Measurements from ENCODE around the gene RIF1.

- TF ChIP-seq CTCF (IDR thresholded peaks at IDR 0.05; ENCODE audit: low read depth, low read length, missing input control) = no peak
- TF ChIP-seq REST (IDR thresholded peaks at IDR 0.05) = no peak
- TF ChIP-seq YY1 (IDR thresholded peaks at IDR 0.05) = no peak
- no peak for TF ChIP-seq ATF3 (IDR thresholded peaks at IDR 0.05)
- TF ChIP-seq, protein P1, sequence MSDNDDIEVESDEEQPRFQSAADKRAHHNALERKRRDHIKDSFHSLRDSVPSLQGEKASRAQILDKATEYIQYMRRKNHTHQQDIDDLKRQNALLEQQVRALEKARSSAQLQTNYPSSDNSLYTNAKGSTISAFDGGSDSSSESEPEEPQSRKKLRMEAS (IDR thresholded peaks at IDR 0.05) = no peak
- TF ChIP-seq, protein P2, sequence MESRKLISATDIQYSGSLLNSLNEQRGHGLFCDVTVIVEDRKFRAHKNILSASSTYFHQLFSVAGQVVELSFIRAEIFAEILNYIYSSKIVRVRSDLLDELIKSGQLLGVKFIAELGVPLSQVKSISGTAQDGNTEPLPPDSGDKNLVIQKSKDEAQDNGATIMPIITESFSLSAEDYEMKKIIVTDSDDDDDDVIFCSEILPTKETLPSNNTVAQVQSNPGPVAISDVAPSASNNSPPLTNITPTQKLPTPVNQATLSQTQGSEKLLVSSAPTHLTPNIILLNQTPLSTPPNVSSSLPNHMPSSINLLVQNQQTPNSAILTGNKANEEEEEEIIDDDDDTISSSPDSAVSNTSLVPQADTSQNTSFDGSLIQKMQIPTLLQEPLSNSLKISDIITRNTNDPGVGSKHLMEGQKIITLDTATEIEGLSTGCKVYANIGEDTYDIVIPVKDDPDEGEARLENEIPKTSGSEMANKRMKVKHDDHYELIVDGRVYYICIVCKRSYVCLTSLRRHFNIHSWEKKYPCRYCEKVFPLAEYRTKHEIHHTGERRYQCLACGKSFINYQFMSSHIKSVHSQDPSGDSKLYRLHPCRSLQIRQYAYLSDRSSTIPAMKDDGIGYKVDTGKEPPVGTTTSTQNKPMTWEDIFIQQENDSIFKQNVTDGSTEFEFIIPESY (IDR thresholded peaks at IDR 0.05) = no peak
- TF ChIP-seq FOXA1 (IDR thresholded peaks at IDR 0.05) = no peak
Observed at GRCh38 chr2:151465771-151466170, 56.1 kb downstream of the RIF1 start.
